Erythroblast (primary cell): ENCODE results near the gene CCDC43.

Experiments used
- GATA1 ChIP-seq: IDR thresholded peaks from 2 replicates; pipeline ENCODE4 v1.6.1; 2011; ENCODE audit warnings: low read depth, mild to moderate bottlenecking, control low read depth, low read length, moderate library complexity
- POLR2A ChIP-seq: IDR thresholded peaks from 2 replicates; pipeline ENCODE4 v1.6.1; 2011; ENCODE audit warnings: mild to moderate bottlenecking, low read length

DNA sequence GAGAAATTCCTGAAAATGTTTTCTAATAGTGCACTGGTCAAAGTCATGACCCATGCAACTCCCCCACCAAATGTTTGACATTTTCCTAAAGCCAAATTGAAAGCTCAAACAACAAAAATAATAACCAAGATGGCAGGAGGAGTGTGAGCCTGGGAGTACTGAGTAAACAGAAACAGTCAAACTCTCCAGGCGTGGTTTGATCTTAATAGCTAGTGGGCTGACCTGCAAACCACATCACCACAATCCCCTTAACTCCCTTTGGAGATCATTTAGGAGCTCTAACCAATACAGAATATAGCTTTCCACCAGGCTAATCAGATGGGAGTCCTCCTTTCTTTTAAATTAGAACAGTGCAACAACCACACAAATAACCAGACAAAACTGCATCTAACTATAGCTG is 52.5 kb downstream of the CCDC43 start:
- no peak for TF ChIP-seq POLR2A
- TF ChIP-seq GATA1: no peak
